Liver (tissue), 2 donors: ENCODE results near the gene ERC1.

ENCODE experiments used
- CTCF ChIP-seq: fragments of 150-350 bp; IDR thresholded peaks from 2 replicates; pipeline ENCODE4 v1.5.1; 2017; ENCODE audit warnings: improper control_type of control experiment, low read depth, low read length; ENCODE audit not compliant: missing input control
- REST ChIP-seq: IDR thresholded peaks from 2 replicates; pipeline ENCODE4 v1.6.1; 2016; ENCODE audit warnings: antibody characterized with exemption, mild to moderate bottlenecking
- YY1 ChIP-seq: IDR thresholded peaks from 2 replicates; pipeline ENCODE4 v1.6.1; 2016; ENCODE audit warnings: antibody characterized with exemption, mild to moderate bottlenecking
- donor health status: healthy.

GRCh38 chr12:1050059-1050707 lies 59.2 kb downstream of the ERC1 start:
- no peak for TF ChIP-seq CTCF
- no peak for TF ChIP-seq REST
- TF ChIP-seq YY1: no peak
